GM12874 (cell line): ENCODE results near the gene TPGS1.

ENCODE experiments used
- TF ChIP-seq, protein P1 (sequence below): IDR thresholded peaks from 2 replicates; pipeline ENCODE4 v1.5.1; 2011; ENCODE audit warnings: low read depth, mild to moderate bottlenecking, control low read depth, low read length, moderate library complexity; ENCODE audit not compliant: insufficient read depth

The TPGS1 gene

DNA sequence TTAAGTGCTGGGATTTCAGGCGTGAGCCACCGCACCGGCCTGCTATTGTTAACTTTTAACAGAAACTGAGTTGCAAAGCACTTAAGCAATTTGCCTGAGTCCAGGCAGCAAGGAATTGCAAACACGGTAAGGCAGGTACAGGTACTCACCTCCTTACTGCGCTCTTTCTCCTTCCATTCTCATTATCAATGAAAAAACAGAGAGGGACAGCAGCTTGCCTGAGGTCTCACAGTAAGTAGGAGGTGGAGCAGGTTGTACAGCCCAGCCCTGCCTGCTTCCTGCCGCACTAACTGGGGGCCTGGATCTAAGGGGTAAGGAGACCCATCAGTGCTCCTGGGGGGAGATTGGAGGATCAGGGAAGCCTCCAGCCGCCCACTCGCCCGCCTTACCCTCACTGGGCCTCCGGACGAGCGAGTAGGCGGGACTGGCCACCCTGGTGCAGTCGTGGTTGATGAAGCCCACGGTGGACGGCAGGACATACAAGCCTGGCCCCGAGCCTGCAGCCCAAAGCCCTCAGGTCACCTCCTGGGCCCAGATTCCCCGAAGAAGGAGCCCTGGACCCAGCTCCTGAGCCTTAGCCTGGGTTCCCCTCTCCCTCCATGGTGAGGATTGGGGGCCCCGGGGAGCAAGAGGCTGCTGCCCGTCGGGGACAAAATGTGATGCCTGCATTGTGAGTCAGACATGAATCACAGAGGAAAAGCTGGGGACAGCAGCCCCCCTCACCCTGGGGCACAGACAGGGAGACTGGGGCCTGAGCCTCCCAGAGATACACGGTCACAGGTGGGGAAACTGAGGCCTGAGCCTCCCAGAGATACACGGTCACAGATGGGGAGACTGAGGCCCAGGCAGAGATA is 35.1 kb upstream of the TPGS1 start:
- TF ChIP-seq, protein P1, sequence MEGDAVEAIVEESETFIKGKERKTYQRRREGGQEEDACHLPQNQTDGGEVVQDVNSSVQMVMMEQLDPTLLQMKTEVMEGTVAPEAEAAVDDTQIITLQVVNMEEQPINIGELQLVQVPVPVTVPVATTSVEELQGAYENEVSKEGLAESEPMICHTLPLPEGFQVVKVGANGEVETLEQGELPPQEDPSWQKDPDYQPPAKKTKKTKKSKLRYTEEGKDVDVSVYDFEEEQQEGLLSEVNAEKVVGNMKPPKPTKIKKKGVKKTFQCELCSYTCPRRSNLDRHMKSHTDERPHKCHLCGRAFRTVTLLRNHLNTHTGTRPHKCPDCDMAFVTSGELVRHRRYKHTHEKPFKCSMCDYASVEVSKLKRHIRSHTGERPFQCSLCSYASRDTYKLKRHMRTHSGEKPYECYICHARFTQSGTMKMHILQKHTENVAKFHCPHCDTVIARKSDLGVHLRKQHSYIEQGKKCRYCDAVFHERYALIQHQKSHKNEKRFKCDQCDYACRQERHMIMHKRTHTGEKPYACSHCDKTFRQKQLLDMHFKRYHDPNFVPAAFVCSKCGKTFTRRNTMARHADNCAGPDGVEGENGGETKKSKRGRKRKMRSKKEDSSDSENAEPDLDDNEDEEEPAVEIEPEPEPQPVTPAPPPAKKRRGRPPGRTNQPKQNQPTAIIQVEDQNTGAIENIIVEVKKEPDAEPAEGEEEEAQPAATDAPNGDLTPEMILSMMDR = no peak

DNA sequence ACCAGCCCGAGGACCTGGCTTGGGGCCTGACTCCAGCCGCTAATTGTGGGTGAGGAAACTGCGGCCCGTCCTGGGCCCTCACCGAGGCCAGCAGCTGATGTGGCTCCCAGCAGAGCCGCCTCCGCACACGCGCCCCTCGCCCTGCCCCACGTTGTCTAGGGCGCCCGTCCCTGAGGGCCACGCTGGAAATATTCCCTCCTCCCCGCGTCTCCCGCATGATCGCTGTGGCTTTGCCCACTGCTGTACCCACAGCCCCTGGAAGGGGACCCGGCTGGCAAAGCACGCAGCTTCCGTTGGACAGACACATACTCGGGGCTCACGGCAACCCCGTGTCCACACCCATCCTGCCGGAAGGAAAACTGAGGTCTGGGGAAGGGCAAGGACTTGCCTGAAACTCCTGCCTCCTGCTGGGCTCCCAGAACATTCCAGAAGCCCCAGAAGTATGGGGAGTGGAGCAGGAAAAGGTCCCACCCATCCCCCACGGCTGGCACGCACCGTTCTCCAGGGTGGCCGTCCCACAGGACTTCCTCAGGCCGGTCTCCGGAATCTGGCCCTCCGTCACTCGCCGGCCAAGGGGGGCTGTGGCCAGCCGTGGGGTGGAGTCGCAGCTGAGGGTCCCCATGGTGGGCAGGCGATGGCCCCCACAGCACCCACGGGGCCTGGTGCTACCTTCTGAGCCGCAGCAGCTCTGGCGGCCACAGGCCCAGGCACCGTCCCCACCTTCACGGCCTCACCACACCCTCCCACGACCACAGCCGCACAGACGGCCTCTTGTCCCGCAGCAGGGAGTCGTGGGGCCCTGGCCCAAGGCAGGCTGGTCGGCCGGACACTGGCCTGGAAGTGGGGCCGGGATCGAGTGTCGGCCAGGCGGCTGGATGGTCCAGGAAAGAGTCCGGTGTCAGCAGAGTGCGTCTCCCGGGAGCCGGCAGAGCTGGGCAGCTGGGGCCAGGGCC is 32.9 kb upstream of the TPGS1 start:
- TF ChIP-seq, protein P1 = no peak

DNA sequence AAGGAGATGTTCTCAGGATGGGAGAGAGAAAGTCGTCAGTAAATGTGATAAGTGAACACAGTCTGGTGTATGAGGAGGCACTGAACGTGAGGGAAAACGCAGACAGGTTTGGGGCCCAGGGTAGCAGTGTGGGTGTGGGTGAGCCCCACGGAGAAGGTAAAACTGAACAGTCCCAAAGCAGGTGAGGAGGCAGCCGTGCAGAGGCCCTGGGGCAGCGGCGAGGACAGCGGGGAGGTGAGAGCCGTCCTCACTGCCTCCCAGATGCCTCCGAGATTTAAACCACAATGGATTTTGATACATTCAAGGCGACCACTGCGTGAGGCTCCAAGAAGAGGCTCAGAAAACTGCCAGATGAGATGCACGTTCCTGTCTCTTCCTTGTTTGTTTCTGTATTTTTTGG is 31.9 kb upstream of the TPGS1 start:
- TF ChIP-seq, protein P1 = no peak

DNA sequence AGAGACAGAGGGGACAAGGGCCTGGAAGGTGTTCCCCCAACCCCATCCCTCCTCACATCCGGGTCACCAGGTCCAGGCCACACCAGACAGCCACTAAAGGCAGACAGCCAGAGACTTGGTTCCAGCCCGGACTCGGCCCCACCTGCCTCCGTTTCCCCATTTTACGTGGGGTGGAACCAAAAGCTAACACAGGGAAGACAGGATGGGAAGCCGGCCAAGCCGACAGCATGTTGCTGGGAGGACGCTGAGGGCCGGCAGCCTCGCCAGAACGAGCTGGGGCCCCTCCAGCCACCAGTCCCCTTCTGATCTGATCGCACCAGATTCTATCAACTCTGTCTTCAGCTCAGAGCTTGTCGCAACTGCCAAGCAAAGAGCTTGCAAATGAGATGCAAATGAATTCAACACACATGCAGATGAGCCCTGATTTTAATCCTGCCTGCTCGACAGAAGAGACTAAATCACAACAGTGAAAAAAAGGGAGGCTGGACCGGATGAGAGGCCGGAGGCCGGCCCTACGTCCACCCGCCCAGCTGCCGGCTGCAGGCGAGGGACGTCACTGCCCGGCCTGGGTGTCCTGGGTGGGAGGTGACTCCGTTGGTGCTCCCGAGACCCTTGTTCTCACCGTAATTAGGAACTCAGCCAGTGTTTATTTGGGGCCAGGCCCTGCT is 28.9 kb upstream of the TPGS1 start:
- TF ChIP-seq, protein P1 = no peak

DNA sequence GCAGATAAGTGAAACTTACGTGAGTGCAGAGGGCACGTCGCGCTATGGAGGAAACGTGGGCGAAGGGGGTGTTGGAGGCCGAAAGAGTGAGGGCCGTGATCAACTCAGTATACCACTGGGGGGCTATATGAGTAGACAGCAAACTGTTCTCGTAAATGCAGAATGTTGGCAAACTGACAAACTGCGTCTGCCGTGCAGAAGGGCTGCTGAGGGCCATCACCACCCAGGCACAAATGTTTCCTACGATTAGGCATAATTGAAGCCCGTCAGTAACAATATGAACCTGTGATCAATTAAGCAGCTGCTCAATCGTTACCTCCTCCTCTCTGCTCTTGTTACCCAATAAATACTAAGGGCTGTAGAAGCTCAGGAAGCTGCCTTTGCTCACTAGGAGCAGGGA is 28.3 kb upstream of the TPGS1 start:
- TF ChIP-seq, protein P1 = no peak

DNA sequence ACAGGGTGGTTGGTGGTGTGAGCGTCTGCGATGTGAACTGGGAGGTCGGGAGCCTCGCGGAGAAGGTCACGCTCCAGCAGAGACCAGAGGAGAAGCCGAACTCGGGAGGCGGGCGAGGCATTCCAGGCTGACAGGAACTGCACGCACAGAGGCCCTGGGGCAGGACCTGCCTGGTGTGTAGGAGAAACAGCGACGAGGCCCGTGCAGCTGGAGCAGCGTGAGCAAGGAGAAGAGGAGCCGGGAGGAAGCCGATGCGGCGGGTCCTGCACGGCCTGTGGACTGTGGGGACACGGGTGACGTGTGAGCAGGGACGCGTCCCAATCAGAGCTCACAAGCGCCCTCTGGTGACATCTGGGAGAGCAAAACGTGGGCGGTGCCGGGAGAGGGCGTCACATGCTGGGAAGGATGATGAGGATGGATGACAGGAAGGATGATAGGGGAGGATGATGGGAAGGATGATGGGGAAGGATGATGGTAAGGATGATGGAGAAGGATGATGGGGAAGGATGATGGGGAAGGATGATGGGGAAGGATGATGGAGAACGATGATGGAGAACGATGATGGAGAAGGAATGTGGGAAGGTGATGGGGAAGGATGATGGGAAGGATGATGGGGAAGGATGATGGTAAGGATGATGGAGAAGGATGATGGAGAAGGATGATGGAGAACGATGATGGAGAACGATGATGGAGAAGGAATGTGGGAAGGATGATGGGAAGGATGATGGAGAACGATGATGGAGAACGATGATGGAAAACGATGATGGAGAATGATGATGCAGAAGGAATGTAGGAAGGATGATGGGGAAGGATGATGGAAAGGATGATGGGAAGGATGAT is 27.1 kb upstream of the TPGS1 start:
- TF ChIP-seq, protein P1 = no peak
